Common myeloid progenitor, CD34-positive (primary cell): ENCODE results near the gene PAGR1.

Experiments
- CTCF ChIA-PET: fragments of 350-600 bp; sonication (Branson Sonifier 250); formaldehyde crosslinking; loops from one replicate; lab custom pipeline; 2021; ENCODE audit warnings: antibody characterized with exemption; lab: Charles Lee
- POLR2A ChIA-PET: fragments of 350-600 bp; sonication (Branson Sonifier 250); formaldehyde crosslinking; loops from one replicate; lab custom pipeline; 2021; ENCODE audit warnings: antibody characterized with exemption; lab: Charles Lee
- DNase-seq, 3 donors: peaks; one replicate each; pipeline versions ENCODE4 v3.0.0 to v3.0.0-alpha.2; 2013
- H3K27ac ChIP-seq, 2 experiments: 1 replicate in 1 of 2; 2 replicates in 1 of 2; pipeline ENCODE4 v1.7.0; 2013; ENCODE audit warnings: inconsistent platforms in 2 of 2, low read length in 2 of 2, mild to moderate bottlenecking in 2 of 2, low read depth in 1 of 2, moderate library complexity in 1 of 2; ENCODE audit not compliant: severe bottlenecking in 2 of 2, insufficient read depth in 1 of 2, poor library complexity in 1 of 2
- H3K27me3 ChIP-seq, 5 experiments: replicated peaks in 2 of 5; 1 replicate in 3 of 5; 2 replicates in 2 of 5; pipeline versions ENCODE4 v1.6.1 to v1.7.0; 2013; ENCODE audit warnings: low read length in 4 of 5, mild to moderate bottlenecking in 2 of 5, moderate library complexity in 2 of 5, inconsistent platforms in 1 of 5; ENCODE audit not compliant: insufficient read depth in 5 of 5, control insufficient read depth in 4 of 5
- H3K36me3 ChIP-seq, 4 experiments: 1 replicate in 2 of 4; 2 replicates in 2 of 4; pipeline versions ENCODE4 v1.6.1 to v1.7.0; 2013; ENCODE audit warnings: low read length in 3 of 4, control low read depth in 1 of 4, mild to moderate bottlenecking in 1 of 4; ENCODE audit not compliant: control insufficient read depth in 4 of 4, insufficient read depth in 4 of 4
- H3K4me1 ChIP-seq, 4 experiments: 1 replicate in 3 of 4; 2 replicates in 1 of 4; pipeline versions ENCODE4 v1.6.1 to v1.7.1; 2013; ENCODE audit warnings: low read length in 3 of 4, mild to moderate bottlenecking in 3 of 4, control low read depth in 1 of 4, inconsistent platforms in 1 of 4, moderate library complexity in 1 of 4; ENCODE audit not compliant: control insufficient read depth in 4 of 4, insufficient read depth in 4 of 4; ENCODE audit errors: control extremely low read depth in 1 of 4
- H3K4me3 ChIP-seq, 7 experiments: 1 replicate in 4 of 7; 2 replicates in 3 of 7; pipeline versions ENCODE4 v1.5.1 to v1.7.0; 2013; ENCODE audit warnings: mild to moderate bottlenecking in 7 of 7, low read length in 6 of 7, moderate library complexity in 6 of 7, inconsistent platforms in 2 of 7, low read depth in 2 of 7, control low read depth in 1 of 7; ENCODE audit not compliant: insufficient read depth in 4 of 7, control insufficient read depth in 1 of 7; ENCODE audit errors: extremely low read depth in 1 of 7
- H3K9me3 ChIP-seq, 5 experiments: 1 replicate in 4 of 5; 2 replicates in 1 of 5; pipeline versions ENCODE4 v1.6.1 to v1.7.1; 2013; ENCODE audit warnings: low read length in 4 of 5, mild to moderate bottlenecking in 2 of 5, inconsistent platforms in 1 of 5, low read depth in 1 of 5, moderate library complexity in 1 of 5; ENCODE audit not compliant: control insufficient read depth in 4 of 5, insufficient read depth in 2 of 5; ENCODE audit errors: control extremely low read depth in 1 of 5
- WGBS: methylation state at CpG from one replicate; pipeline ENCODE4 v1.1.5; 2013; ENCODE audit not compliant: insufficient coverage; 5-methylcytosine and 5-hydroxymethylcytosine counted together

PAGR1 gene

GRCh38 chr16:29818082-29818481 lies 2.1 kb downstream of the PAGR1 start:
- H3K36me3 ChIP-seq = peaks cover 0 to 22% (median 12%) of the 10 kb centered on the region in 4 experiments

GRCh38 chr16:29819506-29819905 lies 3.6 kb downstream of the PAGR1 start:
- no peak for DNase-seq
- POLR2A ChIA-PET = no interaction called here
- Histone ChIP-seq H3K27me3 (no peaks in the 10 kb centered on the region), H3K4me3 (no peak overlapping the region), H3K27ac (peak overlapping the region in 1 of 2 experiments; percentile 79), H3K4me1 (peaks cover 17 to 75% (median 66%) of the 10 kb centered on the region in 4 experiments), H3K36me3 (peaks cover 0 to 22% (median 12%) of the 10 kb centered on the region in 4 experiments), H3K9me3 (no peaks in the 10 kb centered on the region)
- CTCF ChIA-PET = interaction anchor here (0.5 to 7.2 kb wide), 10 partner anchors 10 to 188 kb away, joined by 3 to 46 read pairs (median 3); no protein-coding TSS in a partner anchor
- WGBS = 90% methylated on average over 15 of the region's 15 CpGs

More at GRCh38 chr16:29818082-29818481, 2.1 kb downstream of the PAGR1 start:
- Histone ChIP-seq H3K4me3 (no peak overlapping the region), H3K27ac (no peak overlapping the region), H3K9me3 (no peaks in the 10 kb centered on the region), H3K27me3 (peaks cover 0 to 9% (median 0%) of the 10 kb centered on the region in 5 experiments), H3K4me1 (peaks cover 17 to 70% (median 61%) of the 10 kb centered on the region in 4 experiments)
- 100% methylated on average over 4 of the region's 4 CpGs for WGBS
- DNase-seq = no peak
- ChIA-PET POLR2A (no interaction called here), CTCF (interaction anchor here (0.7 to 7.2 kb wide), 7 partner anchors 10 to 188 kb away, joined by 3 to 46 read pairs (median 3); no protein-coding TSS in a partner anchor)

GRCh38 chr16:29820271-29820701 lies 4.3 kb downstream of the PAGR1 start, which contains the start of gene MVP:
MVP (plus strand) TSS chr16:29820462; CDS start chr16:29830550, 10,088 bp downstream.
- Histone ChIP-seq H3K27ac (peak within 1 kb of the TSS; percentile 1 to 79), H3K4me3 (peak within 1 kb of the TSS; percentile 48 to 89 (median 77)), H3K36me3 (peaks cover 0 to 22% (median 12%) of the 10 kb centered on the region in 4 experiments), H3K4me1 (peaks cover 17 to 74% (median 66%) of the 10 kb centered on the region in 4 experiments), H3K9me3 (no peaks in the 10 kb centered on the region), H3K27me3 (no peaks in the 10 kb centered on the region)
- 2% methylated on average over 4 of the region's 4 CpGs for WGBS
- DNase-seq = peak in 2 of 3 donors; percentile 44 to 46
- ChIA-PET CTCF (interaction anchor here (1.0 to 7.2 kb wide), 8 partner anchors 13 to 187 kb away, joined by 3 to 46 read pairs (median 4); no protein-coding TSS in a partner anchor), POLR2A (interaction anchor here (0.5 to 0.7 kb wide), 2 partner anchors 13 to 96 kb away, joined by 3 read pairs; no protein-coding TSS in a partner anchor)

GRCh38 chr16:29820730-29821642 lies 5.0 kb downstream of the PAGR1 start:
- no peaks in the 10 kb centered on the region for H3K27me3 ChIP-seq
- ChIA-PET POLR2A (interaction anchor here (0.7 kb wide), 1 partner anchor 13 kb away, joined by 3 read pairs; no protein-coding TSS in a partner anchor), CTCF (interaction anchor here (0.8 to 7.2 kb wide), 7 partner anchors 13 to 187 kb away, joined by 3 to 46 read pairs (median 4); no protein-coding TSS in a partner anchor)
- DNase-seq = peak in 1 of 3 donors; percentile 18
- H3K9me3 ChIP-seq = no peaks in the 10 kb centered on the region
- peaks cover 0 to 22% (median 12%) of the 10 kb centered on the region in 4 experiments for H3K36me3 ChIP-seq
- peak overlapping the region; percentile 48 to 89 (median 77) for H3K4me3 ChIP-seq
- peak overlapping the region; percentile 1 to 79 for H3K27ac ChIP-seq
- WGBS = 35% methylated on average over 7 of the region's 11 CpGs
- H3K4me1 ChIP-seq = peaks cover 17 to 77% (median 66%) of the 10 kb centered on the region in 4 experiments

GRCh38 chr16:29821643-29822115 lies 5.7 kb downstream of the PAGR1 start:
- Histone ChIP-seq H3K36me3 (peaks cover 0 to 22% (median 12%) of the 10 kb centered on the region in 4 experiments), H3K27me3 (no peaks in the 10 kb centered on the region), H3K9me3 (no peaks in the 10 kb centered on the region), H3K27ac (peak overlapping the region in 1 of 2 experiments; percentile 79), H3K4me3 (peak overlapping the region in 4 of 7 experiments; percentile 77 to 89 (median 84)), H3K4me1 (peaks cover 17 to 75% (median 63%) of the 10 kb centered on the region in 4 experiments)
- peak in 1 of 3 donors; percentile 15 for DNase-seq
- POLR2A ChIA-PET = no interaction called here
- WGBS = 68% methylated on average over 4 of the region's 7 CpGs
- CTCF ChIA-PET = interaction anchor here (2.4 to 7.2 kb wide), 3 partner anchors 14 to 121 kb away, joined by 12 to 46 read pairs (median 24); no protein-coding TSS in a partner anchor

GRCh38 chr16:29824589-29825144 lies 8.7 kb downstream of the PAGR1 start:
- H3K27me3 ChIP-seq = no peaks in the 10 kb centered on the region
- peaks cover 0 to 4% (median under 1%) of the 10 kb centered on the region in 4 experiments for H3K36me3 ChIP-seq
- CTCF ChIA-PET = interaction anchor here (1.0 kb wide), 1 partner anchor 9 kb away, joined by 3 read pairs; the partner anchor contains the start of gene PAGR1
- H3K27ac ChIP-seq = no peak overlapping the region
- POLR2A ChIA-PET = interaction anchor here (0.6 kb wide), 1 partner anchor 76 kb away, joined by 4 read pairs; no protein-coding TSS in a partner anchor
- no peak overlapping the region for H3K4me3 ChIP-seq
- H3K9me3 ChIP-seq = no peaks in the 10 kb centered on the region
- peaks cover 13 to 55% (median 45%) of the 10 kb centered on the region in 4 experiments for H3K4me1 ChIP-seq
- WGBS = 100% methylated on average over 1 of the region's 7 CpGs
- DNase-seq = peak in 2 of 3 donors; percentile 26 to 35
